HG03103 (cell line): ENCODE results near the gene HES4.

ENCODE experiments used
- ATAC-seq: cut with Tn5 transposase; IDR thresholded peaks from one replicate; pipeline ENCODE4 v1.9.1; 2021; ENCODE audit warnings: low read depth; ENCODE audit not compliant: unreplicated experiment

HES4 gene

GRCh38 chr1:969260-969855 lies 30.5 kb downstream of the HES4 start:
- no peak for ATAC-seq

DNA sequence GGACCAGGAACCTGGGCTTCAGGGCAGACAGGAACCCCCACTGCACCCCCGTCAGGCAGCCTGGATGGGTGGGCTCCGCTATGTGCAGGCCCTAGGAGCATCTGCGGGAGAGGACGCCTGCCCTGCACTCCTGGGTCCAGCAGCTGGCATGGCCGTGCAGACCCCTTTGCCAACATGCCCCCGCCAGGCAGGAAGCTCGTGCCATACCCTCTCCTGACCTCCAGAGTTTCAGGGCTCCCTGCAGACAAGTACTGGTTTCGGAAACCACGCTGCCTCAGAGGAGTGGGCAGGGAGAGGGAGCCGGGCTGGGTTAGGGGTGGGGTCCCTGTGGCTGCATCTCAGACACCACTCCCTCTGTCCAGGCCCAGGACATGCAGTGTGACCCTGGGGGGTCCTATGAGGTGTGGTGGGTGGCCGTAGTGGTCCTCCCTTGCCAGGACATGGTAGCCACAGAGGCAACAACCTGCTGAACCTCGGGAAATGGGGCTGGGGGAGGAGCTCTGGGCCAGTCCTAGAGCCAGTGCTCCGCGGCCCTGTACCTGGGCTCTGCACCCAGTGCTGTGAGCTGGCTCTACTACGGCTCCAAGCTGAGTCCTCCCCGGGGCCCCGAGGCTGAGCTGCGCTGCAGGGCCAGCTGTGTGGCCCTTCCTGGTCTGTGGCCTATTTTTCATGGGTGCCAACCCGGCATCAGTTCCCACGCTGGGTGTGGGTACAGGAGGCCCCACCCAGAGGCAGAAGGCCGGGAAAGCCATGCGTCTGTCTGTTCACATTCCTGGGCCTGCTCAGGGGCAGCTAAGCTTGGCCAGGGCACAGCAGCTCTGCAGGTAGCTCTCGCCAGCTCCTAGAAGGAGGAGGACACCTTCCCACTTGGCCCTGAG lies 32.2 kb downstream of the HES4 start:
- no peak for ATAC-seq

DNA sequence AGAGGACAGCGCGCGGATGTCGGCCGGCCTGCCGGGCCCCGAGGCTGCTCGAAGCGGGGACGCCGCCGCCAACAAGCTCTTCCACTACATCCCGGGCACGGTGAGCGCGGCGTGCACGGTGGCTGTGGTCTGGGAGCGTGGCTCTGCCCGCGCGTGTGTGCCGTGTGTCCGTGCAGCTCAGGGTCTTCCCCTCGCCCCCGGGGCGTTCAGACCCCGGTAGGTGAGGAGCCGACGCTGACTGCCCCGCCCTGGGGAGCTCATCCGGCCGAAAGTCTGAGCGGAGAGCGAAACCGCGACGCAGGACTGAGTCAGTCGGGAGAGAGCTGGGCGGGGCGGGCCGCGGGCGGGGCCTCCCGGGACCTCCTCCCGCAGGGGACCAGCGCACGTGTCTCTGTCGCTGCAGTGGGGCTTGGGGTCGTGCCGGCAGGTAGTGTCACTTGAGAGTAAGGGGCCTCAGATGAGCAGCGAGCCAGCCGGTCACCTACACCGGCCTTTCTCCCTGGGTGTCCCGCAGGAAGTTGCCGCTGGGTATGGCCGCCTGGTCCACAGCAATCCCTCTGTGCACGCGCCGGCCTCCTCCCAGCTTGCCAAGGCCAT lies 33.1 kb downstream of the HES4 start:
- peak; percentile 65 for ATAC-seq

- no peak for ATAC-seq
Measured at GRCh38 chr1:966135-966703, 33.7 kb downstream of the HES4 start, which contains the start of gene PLEKHN1. PLEKHN1 (plus strand) TSS chr1:966482; CDS start chr1:966532, 50 bp downstream.

DNA sequence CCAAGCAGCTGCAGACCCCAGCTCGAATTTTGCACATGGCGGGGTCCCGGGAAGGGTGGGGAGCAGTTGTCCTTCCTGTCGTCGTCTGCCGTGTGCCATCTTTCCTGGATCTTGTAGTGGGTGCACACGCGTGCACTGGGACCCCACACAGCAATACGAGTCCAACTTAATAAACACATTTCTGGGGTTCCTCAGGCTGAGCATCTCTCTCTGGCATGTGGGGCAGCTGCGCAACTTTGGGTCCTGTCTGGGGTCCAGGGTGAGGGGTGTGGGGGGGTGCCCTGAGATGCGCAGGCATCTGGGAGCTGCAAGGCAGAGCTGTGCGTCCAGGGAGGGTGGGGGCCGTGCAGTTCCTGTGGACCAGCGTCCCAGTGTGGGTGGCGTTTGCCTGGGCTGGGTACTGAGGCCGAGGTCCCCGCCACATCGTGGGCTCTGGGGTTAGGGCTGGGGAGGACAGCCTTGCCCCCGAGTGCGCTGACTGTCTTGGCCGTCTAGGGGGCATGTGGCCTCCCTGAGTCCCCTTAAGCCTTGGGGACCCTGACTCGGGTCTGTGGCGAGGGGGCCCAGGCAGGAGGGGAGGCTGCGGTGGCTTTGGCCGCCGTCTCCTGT lies 34.3 kb downstream of the HES4 start:
- no peak for ATAC-seq

GRCh38 chr1:964691-965525 lies 35.0 kb downstream of the HES4 start:
- no peak for ATAC-seq

GRCh38 chr1:963746-964525 lies 36.0 kb downstream of the HES4 start:
- ATAC-seq = no peak

GRCh38 chr1:963301-963651 lies 36.6 kb downstream of the HES4 start:
- no peak for ATAC-seq

- ATAC-seq = no peak
Measured at GRCh38 chr1:962381-963300, 37.3 kb downstream of the HES4 start.

DNA sequence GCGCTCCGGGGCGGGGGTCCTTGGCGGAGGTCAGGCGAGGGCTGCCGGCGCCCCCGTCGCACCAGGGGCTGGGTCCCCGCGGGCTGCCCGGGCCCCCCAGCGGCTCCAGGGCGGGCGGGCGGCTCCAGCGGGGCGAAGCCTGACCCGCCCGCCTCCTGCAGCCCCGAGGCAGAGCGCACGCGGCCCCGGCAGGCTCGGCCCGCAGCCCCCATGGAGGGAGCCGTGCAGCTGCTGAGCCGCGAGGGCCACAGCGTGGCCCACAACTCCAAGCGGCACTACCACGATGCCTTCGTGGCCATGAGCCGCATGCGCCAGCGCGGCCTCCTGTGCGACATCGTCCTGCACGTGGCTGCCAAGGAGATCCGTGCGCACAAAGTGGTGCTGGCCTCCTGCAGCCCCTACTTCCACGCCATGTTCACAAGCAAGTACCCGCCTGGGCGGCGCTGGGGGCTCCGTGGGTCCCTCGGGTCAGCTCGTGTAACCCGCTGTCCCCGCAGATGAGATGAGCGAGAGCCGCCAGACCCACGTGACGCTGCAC lies 38.7 kb downstream of the HES4 start:
- no peak for ATAC-seq

- ATAC-seq = no peak
Measured at GRCh38 chr1:960363-961131, 39.4 kb downstream of the HES4 start, which contains the start of gene KLHL17. KLHL17 (plus strand) TSS chr1:960584; CDS start chr1:960694, 110 bp downstream.

DNA sequence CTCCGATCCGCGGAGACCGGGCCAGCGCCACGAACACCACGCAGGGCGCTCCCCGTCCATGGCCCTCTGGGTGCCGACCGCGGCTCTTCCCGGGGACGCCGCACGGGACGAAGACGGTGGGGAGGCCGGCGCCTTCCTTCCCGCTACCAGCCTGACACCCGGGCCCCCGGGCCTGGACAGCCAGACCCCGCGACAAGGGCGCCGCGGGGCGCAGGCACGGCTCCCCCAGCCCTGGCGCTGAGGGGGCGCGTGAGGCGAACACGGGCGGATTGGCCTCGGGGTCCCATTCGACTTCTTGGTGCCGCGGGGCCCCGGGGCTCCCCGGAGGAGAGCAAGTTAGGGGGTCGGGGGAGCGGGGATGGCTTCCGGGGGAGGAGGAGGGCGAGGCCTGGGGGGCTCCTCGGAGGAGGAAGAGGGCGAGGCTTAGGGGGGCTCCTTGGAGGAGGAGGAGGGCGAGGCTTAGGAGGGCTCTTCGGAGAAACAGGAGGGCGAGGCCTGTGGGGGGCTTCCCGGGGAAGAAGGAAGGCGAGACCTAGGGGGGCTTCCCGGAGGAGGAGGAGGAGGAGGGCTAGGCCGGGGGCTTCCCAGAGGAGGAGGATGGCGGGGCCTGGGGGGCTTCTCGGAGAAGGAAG lies 40.0 kb downstream of the HES4 start:
- ATAC-seq = no peak

DNA sequence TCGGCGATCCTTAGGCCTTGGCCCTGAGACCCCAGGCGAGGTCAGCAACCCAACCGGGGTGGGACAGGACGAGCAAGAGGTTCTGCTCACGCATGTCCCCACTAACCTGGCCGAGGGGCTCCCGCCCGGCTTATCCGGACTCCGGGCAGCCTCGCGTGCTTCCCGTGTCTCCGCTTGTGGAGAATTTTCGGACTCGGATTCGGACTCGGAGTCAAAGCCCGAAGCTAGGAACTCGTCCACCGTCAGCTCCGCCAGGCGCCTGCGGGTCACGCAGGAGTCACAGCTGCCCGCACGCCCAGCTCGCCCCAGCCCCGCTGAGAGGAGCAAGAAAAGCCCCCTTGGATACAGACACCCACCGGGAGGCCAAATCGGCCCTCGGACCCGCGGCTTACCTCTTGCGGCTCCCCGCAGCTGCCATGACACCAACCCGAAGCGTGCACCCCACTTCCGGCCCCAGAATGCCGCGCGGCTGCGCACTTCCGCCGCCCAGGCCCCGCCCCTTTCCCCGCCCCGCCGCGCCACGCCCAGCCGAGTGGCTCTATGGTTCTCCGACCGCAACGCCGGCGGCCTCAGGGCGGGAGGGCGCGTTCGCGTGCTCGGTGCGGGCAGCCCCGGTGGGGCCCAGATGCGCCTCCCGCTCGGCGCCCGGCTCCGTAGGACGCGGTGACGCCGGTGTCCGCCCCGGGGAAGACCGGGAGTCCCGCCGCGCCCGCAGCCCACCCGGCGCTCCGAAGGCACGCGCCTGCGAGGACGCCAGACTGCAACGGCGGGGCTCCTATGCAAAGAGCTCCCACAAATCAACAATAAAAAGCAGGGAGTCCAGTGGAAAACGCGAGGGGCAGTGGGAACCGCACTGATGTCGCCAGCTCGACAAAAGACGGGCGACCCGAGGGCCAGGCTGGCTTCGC lies 40.8 kb downstream of the HES4 start, which contains the start of gene NOC2L:
NOC2L (minus strand) TSS at position 434 of the 908 bp plus-strand sequence; CDS start at position 418, 16 bp downstream.
- ATAC-seq = peak; percentile 69

GRCh38 chr1:956636-957035 lies 43.3 kb downstream of the HES4 start:
- ATAC-seq = no peak

DNA sequence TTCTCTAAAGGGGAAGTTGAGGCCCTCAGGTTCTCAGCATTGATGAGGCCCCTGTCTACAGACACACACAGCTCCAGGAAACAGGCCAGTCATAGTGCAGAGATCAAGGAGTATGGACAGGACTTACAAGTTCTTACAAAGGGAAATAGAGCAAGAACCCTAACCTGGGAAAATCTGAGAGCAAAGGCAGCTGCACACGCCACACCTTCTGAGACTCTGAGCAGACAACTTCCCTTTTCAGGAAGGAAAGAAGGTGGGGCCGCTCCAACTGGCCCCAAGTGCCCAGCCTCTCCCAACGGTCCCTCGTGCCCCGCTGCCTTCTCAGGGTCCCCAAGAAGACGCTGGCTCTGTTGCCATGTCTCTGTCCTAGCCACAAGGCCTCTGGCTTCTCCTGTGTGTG lies 44.4 kb downstream of the HES4 start:
- no peak for ATAC-seq

DNA sequence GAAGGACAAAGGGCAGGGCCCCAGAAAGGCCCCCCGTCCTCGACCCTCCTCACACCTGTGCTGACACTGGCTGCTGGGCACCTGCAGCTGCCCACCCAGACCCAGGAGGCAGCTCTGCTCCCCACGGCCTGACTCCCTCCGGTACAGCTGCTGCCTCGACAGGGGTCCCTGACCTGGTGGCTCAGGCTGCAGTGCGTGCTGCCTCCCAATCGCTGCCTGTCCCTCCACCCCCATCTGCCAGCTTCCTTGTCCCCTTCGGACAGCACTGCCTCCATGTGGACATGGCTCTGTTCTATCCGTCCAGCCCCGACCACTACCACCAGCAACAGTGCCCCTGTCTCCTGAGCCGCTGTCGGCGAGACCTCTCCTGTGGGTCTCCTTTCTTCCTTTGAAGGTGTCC lies 45.0 kb downstream of the HES4 start:
- ATAC-seq = no peak
